DND-41 (cell line): ENCODE measurements around the gene ACVR2A.

Experiments
- EZH2 ChIP-seq: IDR thresholded peaks from 3 replicates; pipeline ENCODE4 v1.6.1; 2012; ENCODE audit warnings: borderline replicate concordance, low read depth, mild to moderate bottlenecking, moderate library complexity, low read length, inconsistent platforms; ENCODE audit not compliant: severe bottlenecking
- TF ChIP-seq, protein P1 (sequence below): IDR thresholded peaks from 2 replicates; pipeline ENCODE4 v1.5.1; 2012; ENCODE audit warnings: borderline replicate concordance, low read length, moderate library complexity, mild to moderate bottlenecking; ENCODE audit not compliant: poor library complexity, severe bottlenecking; ENCODE audit errors: extremely low read depth

DNA sequence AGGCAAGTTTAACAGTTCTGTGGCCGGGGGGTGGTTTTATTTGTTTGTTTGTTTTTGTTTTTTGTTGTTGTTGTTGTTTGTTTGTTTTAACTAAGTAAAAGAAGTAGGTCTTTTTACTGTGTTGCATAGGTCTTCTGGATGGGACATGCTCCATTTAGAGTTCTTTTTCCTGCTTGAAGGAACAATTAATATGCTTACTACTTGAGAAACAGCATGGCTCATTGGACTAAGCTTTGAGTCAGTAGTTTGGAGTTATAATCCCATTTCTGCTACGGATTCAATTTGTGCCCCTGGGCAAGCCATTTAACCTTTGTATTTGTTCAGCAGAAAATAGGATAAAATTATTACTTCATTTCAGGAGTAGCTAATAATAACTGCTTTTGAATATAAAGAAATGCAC is 8.7 kb upstream of the ACVR2A start:
- TF ChIP-seq, protein P1, sequence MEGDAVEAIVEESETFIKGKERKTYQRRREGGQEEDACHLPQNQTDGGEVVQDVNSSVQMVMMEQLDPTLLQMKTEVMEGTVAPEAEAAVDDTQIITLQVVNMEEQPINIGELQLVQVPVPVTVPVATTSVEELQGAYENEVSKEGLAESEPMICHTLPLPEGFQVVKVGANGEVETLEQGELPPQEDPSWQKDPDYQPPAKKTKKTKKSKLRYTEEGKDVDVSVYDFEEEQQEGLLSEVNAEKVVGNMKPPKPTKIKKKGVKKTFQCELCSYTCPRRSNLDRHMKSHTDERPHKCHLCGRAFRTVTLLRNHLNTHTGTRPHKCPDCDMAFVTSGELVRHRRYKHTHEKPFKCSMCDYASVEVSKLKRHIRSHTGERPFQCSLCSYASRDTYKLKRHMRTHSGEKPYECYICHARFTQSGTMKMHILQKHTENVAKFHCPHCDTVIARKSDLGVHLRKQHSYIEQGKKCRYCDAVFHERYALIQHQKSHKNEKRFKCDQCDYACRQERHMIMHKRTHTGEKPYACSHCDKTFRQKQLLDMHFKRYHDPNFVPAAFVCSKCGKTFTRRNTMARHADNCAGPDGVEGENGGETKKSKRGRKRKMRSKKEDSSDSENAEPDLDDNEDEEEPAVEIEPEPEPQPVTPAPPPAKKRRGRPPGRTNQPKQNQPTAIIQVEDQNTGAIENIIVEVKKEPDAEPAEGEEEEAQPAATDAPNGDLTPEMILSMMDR, result no peak
- TF ChIP-seq EZH2, result no peak
